Gastroesophageal sphincter (tissue), 4 donors: Measurements from ENCODE around the gene GEMIN5. TPM values are rescaled to one million over a fixed set of nuclear protein-coding genes. Genes with fewer than 3 reads are reported as not detected.

ENCODE experiments used
- ATAC-seq: fragments of 150-250 bp; one replicate; pipeline ENCODE4 v1.9.1; 2016; ENCODE audit warnings: mild to moderate bottlenecking, moderate library complexity
- H3K27ac ChIP-seq, 4 donors: fragments of 200-600 bp; sonication (generic) in 3 of 4; 1 replicate in 3 of 4; 2 replicates in 1 of 4; pipeline ENCODE4 v1.5.1; 2016 to 2019
- H3K27me3 ChIP-seq: fragments of 200-600 bp; sonication (generic); one replicate; pipeline ENCODE4 v1.5.1; 2019
- H3K36me3 ChIP-seq, 2 donors: fragments of 200-600 bp; sonication (generic); one replicate each; pipeline ENCODE4 v1.5.1; 2019; ENCODE audit warnings: control low read depth in 1 of 2
- H3K4me1 ChIP-seq, 3 donors: fragments of 200-600 bp; sonication (generic); 1 replicate in 2 of 3; 2 replicates in 1 of 3; pipeline ENCODE4 v1.5.1; 2016 to 2019; ENCODE audit warnings: control low read depth in 2 of 3
- H3K4me3 ChIP-seq, 2 donors: fragments of 200-600 bp; sonication (generic); one replicate each; pipeline ENCODE4 v1.5.1; 2019; ENCODE audit warnings: mild to moderate bottlenecking in 1 of 2, moderate library complexity in 1 of 2
- H3K9me3 ChIP-seq, 3 donors: fragments of 200-600 bp; sonication (generic); one replicate each; pipeline ENCODE4 v1.5.1; 2017 to 2019; ENCODE audit warnings: control low read depth in 2 of 3
- CTCF ChIP-seq, 4 experiments: fragments of 200-600 bp in 2 of 4; fragments of 450-650 bp in 2 of 4; sonication (generic) in 1 of 4; IDR thresholded peaks; one replicate each; pipeline ENCODE4 v1.5.1; 2017 to 2019; ENCODE audit warnings: antibody characterized with exemption in 4 of 4, mild to moderate bottlenecking in 2 of 4, moderate library complexity in 2 of 4
- EP300 ChIP-seq: sonication (generic); formaldehyde crosslinking; IDR thresholded peaks from one replicate; pipeline ENCODE4 v1.6.1; 2017; ENCODE audit warnings: antibody characterized with exemption, mild to moderate bottlenecking
- POLR2A ChIP-seq, 2 donors: fragments of 450-650 bp; IDR thresholded peaks; one replicate each; pipeline ENCODE4 v1.6.1; 2017; ENCODE audit warnings: antibody characterized with exemption in 2 of 2, mild to moderate bottlenecking in 2 of 2, moderate library complexity in 1 of 2
- POLR2AphosphoS5 ChIP-seq: sonication (generic); formaldehyde crosslinking; IDR thresholded peaks from one replicate; pipeline ENCODE4 v1.6.1; 2017; ENCODE audit warnings: antibody characterized with exemption
- WGBS, 2 donors: methylation state at CpG; one replicate each; pipeline ENCODE4 v1.1.5; 2018; ENCODE audit warnings: low coverage in 1 of 2; 5-methylcytosine and 5-hydroxymethylcytosine counted together
- total RNA-seq, 4 donors: library from RNA; depleted of rRNA; stranded (reverse); fragments of >200 nt; gene quantifications; one replicate each; pipeline ENCODE4 v1.1.0, GENCODE V29; 2016

GEMIN5 gene
- total RNA-seq, 4 donors from 2014 or later, result 15.8 to 30.0 (median 19.4) TPM

- H3K4me3 ChIP-seq, result no peak overlapping the region
- H3K4me1 ChIP-seq, result no peaks in the 10 kb centered on the region
- no peaks in the 10 kb centered on the region for H3K9me3 ChIP-seq
- no peak for ATAC-seq
- H3K27ac ChIP-seq, result no peak overlapping the region
- no peak for TF ChIP-seq POLR2AphosphoS5
- no peak for TF ChIP-seq CTCF (IDR thresholded peaks at IDR 0.05)
- TF ChIP-seq POLR2A (IDR thresholded peaks at IDR 0.05), result no peak
- TF ChIP-seq EP300, result no peak
- H3K36me3 ChIP-seq, result peaks cover 0 to 67% of the 10 kb centered on the region in 2 donors
- 86 to 92% methylated on average over 3 of the region's 3 CpGs for WGBS, 2 donors
- no peaks in the 10 kb centered on the region for H3K27me3 ChIP-seq
These were observed 28.9 kb upstream of the GEMIN5 start for GRCh38 chr5:154966874-154967273.

- ATAC-seq, result no peak
These were observed 28.2 kb upstream of the GEMIN5 start for GRCh38 chr5:154966081-154966841.

DNA sequence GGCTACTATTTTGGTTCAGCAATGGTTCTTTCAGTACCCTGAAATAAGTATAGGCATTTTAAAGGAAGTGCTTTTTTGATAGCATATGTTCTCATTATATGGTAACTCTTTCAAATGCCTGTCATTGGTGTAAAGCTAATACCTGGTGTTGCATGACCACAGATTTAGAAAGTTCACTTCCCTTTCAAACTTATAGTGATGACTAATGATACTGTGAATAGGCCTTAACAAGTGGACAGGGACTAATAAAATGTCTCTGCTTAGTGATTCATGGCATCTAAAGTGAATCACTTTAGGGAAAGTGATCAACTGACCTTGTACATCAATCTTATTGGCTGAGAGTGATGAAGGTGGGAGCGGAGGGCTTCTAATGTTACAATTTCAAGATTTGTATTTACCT lies 24.5 kb upstream of the GEMIN5 start:
- Histone ChIP-seq H3K27me3 (no peaks in the 10 kb centered on the region), H3K27ac (no peak overlapping the region), H3K9me3 (no peaks in the 10 kb centered on the region), H3K36me3 (peaks cover 0 to 88% of the 10 kb centered on the region in 2 donors), H3K4me3 (no peak overlapping the region), H3K4me1 (no peaks in the 10 kb centered on the region)
- TF ChIP-seq POLR2AphosphoS5, result no peak
- TF ChIP-seq POLR2A (IDR thresholded peaks at IDR 0.05), result no peak
- TF ChIP-seq CTCF (IDR thresholded peaks at IDR 0.05), result no peak
- no peak for TF ChIP-seq EP300
- ATAC-seq, result no peak
- WGBS, 2 donors, result 100% methylated on average over 1 of the region's 1 CpG

More at GRCh38 chr5:154966081-154966841, 28.2 kb upstream of the GEMIN5 start:
- WGBS, 2 donors, result 71 to 89% methylated on average over 3 to 5 of the region's 7 CpGs
- Histone ChIP-seq H3K9me3 (no peaks in the 10 kb centered on the region), H3K4me1 (no peaks in the 10 kb centered on the region), H3K27ac (no peak overlapping the region), H3K4me3 (no peak overlapping the region), H3K27me3 (no peaks in the 10 kb centered on the region), H3K36me3 (peaks cover 0 to 73% of the 10 kb centered on the region in 2 donors)
- TF ChIP-seq POLR2AphosphoS5, result no peak
- TF ChIP-seq CTCF (IDR thresholded peaks at IDR 0.05), result no peak
- TF ChIP-seq EP300, result no peak
- TF ChIP-seq POLR2A (IDR thresholded peaks at IDR 0.05), result no peak

DNA sequence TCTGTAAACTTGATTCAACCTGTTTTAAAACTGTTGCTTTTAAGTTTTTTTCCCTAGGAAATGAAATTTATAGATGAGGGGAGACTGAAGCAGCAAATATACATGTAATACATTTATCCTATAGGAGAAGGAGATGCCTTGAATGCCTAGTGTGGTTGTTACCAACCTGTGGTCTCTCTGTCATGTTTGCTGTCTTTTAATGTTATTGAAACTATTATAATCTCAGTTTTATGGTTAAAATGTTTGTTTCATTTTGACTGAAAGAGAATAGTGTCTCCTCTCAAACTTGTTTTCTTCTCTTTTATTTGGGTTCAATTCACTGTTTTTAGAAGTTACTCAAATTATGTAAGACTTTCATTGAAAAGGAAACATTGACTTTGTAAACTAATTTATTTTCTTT lies 18.7 kb upstream of the GEMIN5 start:
- no peaks in the 10 kb centered on the region for H3K27me3 ChIP-seq
- H3K4me3 ChIP-seq, result no peak overlapping the region
- no peaks in the 10 kb centered on the region for H3K9me3 ChIP-seq
- H3K4me1 ChIP-seq, result no peaks in the 10 kb centered on the region
- H3K36me3 ChIP-seq, result peaks cover 0 to 62% of the 10 kb centered on the region in 2 donors
- no peak for ATAC-seq
- TF ChIP-seq POLR2AphosphoS5 (no peak), CTCF (IDR thresholded peaks at IDR 0.05) (no peak), EP300 (no peak), POLR2A (IDR thresholded peaks at IDR 0.05) (no peak)
- H3K27ac ChIP-seq, result no peak overlapping the region

DNA sequence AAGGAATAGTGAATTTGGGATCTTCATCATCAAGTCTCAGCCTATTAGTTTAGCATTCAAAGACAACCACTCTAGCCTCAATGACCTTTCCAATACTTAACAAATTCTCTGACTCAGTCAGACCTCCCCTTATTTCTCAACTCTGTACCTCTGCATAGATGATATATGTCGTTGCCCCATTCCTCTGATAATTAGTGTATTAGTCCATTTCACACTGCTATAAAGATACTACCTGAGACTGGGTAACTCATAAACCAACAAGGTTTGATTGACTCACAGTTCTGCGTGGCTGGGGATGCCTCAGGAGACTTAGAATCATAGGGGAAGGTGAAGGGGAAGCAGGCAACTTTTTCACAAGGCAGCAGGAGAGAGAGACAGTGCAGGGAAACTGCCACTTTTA lies 11.8 kb upstream of the GEMIN5 start:
- Histone ChIP-seq H3K4me3 (no peak overlapping the region), H3K27me3 (no peaks in the 10 kb centered on the region), H3K27ac (no peak overlapping the region), H3K36me3 (peaks cover 0 to 14% of the 10 kb centered on the region in 2 donors), H3K4me1 (peaks cover 0 to 28% (median 0%) of the 10 kb centered on the region in 3 donors), H3K9me3 (no peaks in the 10 kb centered on the region)
- 86 to 100% methylated on average over 1 to 2 of the region's 2 CpGs for WGBS, 2 donors
- no peak for TF ChIP-seq POLR2AphosphoS5
- no peak for TF ChIP-seq CTCF (IDR thresholded peaks at IDR 0.05)
- TF ChIP-seq EP300, result no peak
- TF ChIP-seq POLR2A (IDR thresholded peaks at IDR 0.05), result no peak
- no peak for ATAC-seq
